Activated B cell treated with CpG ODN at 0.5 μM for 24 hours (primary cell): Measurements from ENCODE around the gene SKIC3. TPM values are rescaled to one million over a fixed set of nuclear protein-coding genes. Genes with fewer than 3 reads are reported as not detected.

Experiments
- ATAC-seq: fragments of 200-7000 bp; cut with Tn5 transposase; one replicate; pipeline ENCODE4 v1.10.0; 2021; ENCODE audit warnings: low read depth, mild to moderate bottlenecking, moderate library complexity
- CTCF ChIA-PET: fragments of 350-600 bp; sonication (Branson Sonifier 250); formaldehyde crosslinking; loops from one replicate; lab custom pipeline; 2021; ENCODE audit warnings: antibody characterized with exemption; lab: Charles Lee
- POLR2A ChIA-PET: fragments of 350-600 bp; sonication (Branson Sonifier 250); formaldehyde crosslinking; loops from one replicate; lab custom pipeline; 2021; ENCODE audit warnings: antibody characterized with exemption; lab: Charles Lee
- DNase-seq: peaks from one replicate; pipeline ENCODE4 v3.0.0; 2022
- H3K27ac Mint-ChIP-seq: one replicate; pipeline ENCODE4 v1.8.0; 2020; ENCODE audit warnings: mixed read lengths
- H3K27me3 Mint-ChIP-seq: one replicate; pipeline ENCODE4 v1.8.0; 2021; ENCODE audit warnings: mixed read lengths
- H3K36me3 Mint-ChIP-seq: one replicate; pipeline ENCODE4 v1.8.0; 2021; ENCODE audit warnings: low read depth, mixed read lengths
- H3K4me1 Mint-ChIP-seq: one replicate; pipeline ENCODE4 v1.8.0; 2021; ENCODE audit warnings: mixed read lengths
- H3K4me3 Mint-ChIP-seq: one replicate; pipeline ENCODE4 v1.8.0; 2020; ENCODE audit warnings: mild to moderate bottlenecking, mixed read lengths
- H3K9me3 Mint-ChIP-seq: one replicate; pipeline ENCODE4 v1.8.0; 2020; ENCODE audit warnings: mixed read lengths
- intact Hi-C: fragments of 100-400 bp; cut with micrococcal nuclease; formaldehyde crosslinking; loops from one replicate; pipeline ENCODE4 v1.15.1; 2024
- total RNA-seq: library from RNA; stranded (reverse); gene quantifications from 2 replicates; pipeline ENCODE4 v1.2.3, GENCODE V29; 2022
- TF ChIP-seq, protein P1 (sequence below): fragments of 200-600 bp; IDR thresholded peaks from one replicate; pipeline ENCODE4 v1.8.0; 2022; ENCODE audit warnings: antibody characterized with exemption, mild to moderate bottlenecking

SKIC3 gene
- total RNA-seq, 1 donor from 2014 or later: 78.7 TPM

GRCh38 chr5:95518417-95518816 is 36.4 kb downstream of the SKIC3 start:
- Mint-ChIP-seq H3K27me3 (no peaks in the 10 kb centered on the region), H3K27ac (no peak overlapping the region), H3K9me3 (no peaks in the 10 kb centered on the region), H3K4me1 (no peaks in the 10 kb centered on the region), H3K36me3 (peaks cover 71% of the 10 kb centered on the region), H3K4me3 (no peak overlapping the region)
- TF ChIP-seq, protein P1, sequence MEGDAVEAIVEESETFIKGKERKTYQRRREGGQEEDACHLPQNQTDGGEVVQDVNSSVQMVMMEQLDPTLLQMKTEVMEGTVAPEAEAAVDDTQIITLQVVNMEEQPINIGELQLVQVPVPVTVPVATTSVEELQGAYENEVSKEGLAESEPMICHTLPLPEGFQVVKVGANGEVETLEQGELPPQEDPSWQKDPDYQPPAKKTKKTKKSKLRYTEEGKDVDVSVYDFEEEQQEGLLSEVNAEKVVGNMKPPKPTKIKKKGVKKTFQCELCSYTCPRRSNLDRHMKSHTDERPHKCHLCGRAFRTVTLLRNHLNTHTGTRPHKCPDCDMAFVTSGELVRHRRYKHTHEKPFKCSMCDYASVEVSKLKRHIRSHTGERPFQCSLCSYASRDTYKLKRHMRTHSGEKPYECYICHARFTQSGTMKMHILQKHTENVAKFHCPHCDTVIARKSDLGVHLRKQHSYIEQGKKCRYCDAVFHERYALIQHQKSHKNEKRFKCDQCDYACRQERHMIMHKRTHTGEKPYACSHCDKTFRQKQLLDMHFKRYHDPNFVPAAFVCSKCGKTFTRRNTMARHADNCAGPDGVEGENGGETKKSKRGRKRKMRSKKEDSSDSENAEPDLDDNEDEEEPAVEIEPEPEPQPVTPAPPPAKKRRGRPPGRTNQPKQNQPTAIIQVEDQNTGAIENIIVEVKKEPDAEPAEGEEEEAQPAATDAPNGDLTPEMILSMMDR: no peak
- ChIA-PET CTCF (no interaction called here), POLR2A (no interaction called here)
- intact Hi-C loops: no loop called here
- ATAC-seq (no peak), DNase-seq (no peak)

GRCh38 chr5:95511606-95512005 is 43.2 kb downstream of the SKIC3 start:
- intact Hi-C loops: no loop called here
- H3K27ac Mint-ChIP-seq: no peak overlapping the region
- CTCF ChIA-PET: no interaction called here
- no peak overlapping the region for H3K4me3 Mint-ChIP-seq
- no peaks in the 10 kb centered on the region for H3K27me3 Mint-ChIP-seq
- POLR2A ChIA-PET: no interaction called here
- TF ChIP-seq, protein P1: no peak
- H3K9me3 Mint-ChIP-seq: no peaks in the 10 kb centered on the region
- H3K36me3 Mint-ChIP-seq: peaks cover 84% of the 10 kb centered on the region
- H3K4me1 Mint-ChIP-seq: no peaks in the 10 kb centered on the region
- ATAC-seq (no peak), DNase-seq (no peak)

DNA sequence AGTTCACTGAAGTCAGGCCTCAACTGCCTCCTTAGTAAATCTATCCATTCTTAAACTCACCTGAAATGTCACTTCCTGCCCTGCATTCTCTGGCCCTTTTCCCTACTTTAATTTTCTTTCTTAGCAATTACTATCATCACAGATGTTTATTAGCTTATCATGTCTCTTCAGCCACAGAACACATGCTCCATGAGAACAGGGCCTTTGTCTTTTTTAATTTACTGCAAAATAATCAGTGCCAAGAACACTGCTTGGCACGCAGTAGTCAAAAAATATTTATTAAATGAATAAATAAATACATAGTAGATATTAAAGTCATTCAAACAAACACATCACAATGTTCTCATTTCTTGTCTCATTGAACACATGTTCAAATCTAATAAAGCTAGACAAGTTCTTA is 46.2 kb downstream of the SKIC3 start:
- no peak overlapping the region for H3K4me3 Mint-ChIP-seq
- H3K9me3 Mint-ChIP-seq: no peaks in the 10 kb centered on the region
- POLR2A ChIA-PET: no interaction called here
- CTCF ChIA-PET: no interaction called here
- ATAC-seq: no peak
- H3K36me3 Mint-ChIP-seq: peaks cover 72% of the 10 kb centered on the region
- no peak for DNase-seq
- no peaks in the 10 kb centered on the region for H3K4me1 Mint-ChIP-seq
- TF ChIP-seq, protein P1: no peak
- H3K27me3 Mint-ChIP-seq: no peaks in the 10 kb centered on the region
- intact Hi-C loops: no loop called here
- no peak overlapping the region for H3K27ac Mint-ChIP-seq

Other genes with a start within 250 kb of the SKIC3 start
- not detected in 2 replicates for gene FAM81B, start 163.6 kb downstream of the SKIC3 start, total RNA-seq
- gene ARSK, start 124 bp upstream of the SKIC3 start, total RNA-seq: 2.3 and 2.9 TPM in 2 replicates
- gene GPR150, start 65.1 kb upstream of the SKIC3 start, total RNA-seq: 0.60 and 1.1 TPM in 2 replicates
- 1.8 and 2.4 TPM in 2 replicates for gene RFESD, start 91.8 kb upstream of the SKIC3 start, total RNA-seq
- not detected in 2 replicates for gene SPATA9, start 128.0 kb upstream of the SKIC3 start, total RNA-seq
- gene RHOBTB3, start 176.4 kb upstream of the SKIC3 start, total RNA-seq: 3.3 and 5.0 TPM in 2 replicates